ENCODE data around the gene ADGRL1. TPM values are rescaled to one million over a fixed set of nuclear protein-coding genes. Genes with fewer than 3 reads are reported as not detected.

ADGRL1 gene
- total RNA-seq, 1 donor from 2014 or later, result 26.0 TPM

DNA sequence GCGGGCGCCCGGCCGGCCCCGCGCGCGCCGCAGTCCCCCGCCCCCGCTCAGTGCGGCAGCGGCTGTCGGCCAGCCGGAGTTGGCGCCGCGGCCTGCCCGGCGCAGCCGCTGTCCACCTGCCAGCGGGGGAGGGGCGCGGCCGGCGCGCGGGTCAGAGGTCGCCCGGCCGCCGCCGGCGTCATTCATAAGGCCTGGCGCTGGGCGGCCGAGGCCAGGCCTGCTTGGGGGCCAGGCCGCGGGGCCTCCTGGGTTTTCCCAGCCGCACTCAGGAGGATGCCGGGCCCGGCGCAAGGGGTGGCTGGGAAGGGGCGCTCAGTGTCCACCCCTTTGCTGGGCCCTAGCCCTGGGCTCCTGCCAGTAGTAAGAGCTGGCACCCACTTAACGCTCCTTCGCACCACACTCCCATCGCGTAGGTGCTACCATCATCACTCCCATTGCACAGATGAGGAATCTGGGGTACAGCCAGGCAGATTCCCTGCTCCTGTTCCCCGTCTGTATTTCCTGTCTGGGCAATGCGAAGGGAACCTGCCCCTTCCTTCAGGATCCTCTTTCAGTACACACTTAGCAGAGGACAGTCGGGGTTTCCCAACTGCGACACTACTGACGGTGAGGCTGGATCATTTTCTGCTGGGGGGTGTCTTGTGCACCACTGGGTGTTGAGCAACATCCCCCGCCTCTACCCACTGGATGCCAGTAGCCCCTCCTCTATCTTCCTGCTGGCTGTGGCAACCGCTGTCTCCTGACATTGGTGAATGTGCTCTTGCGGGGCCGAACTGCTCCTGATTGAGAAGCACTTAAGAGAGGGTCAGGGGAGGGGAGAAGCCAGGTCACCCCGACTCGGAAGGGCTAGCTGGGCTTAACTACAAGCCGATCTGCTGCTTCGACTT lies 87.6 kb downstream of the ADGRL1 start:
- H3K27me3 ChIP-seq, result no peaks in the 10 kb centered on the region
- peak overlapping the region; percentile 92 to 99 for H3K27ac ChIP-seq
- H3K9me3 ChIP-seq, result no peaks in the 10 kb centered on the region
- TF ChIP-seq, protein P1, sequence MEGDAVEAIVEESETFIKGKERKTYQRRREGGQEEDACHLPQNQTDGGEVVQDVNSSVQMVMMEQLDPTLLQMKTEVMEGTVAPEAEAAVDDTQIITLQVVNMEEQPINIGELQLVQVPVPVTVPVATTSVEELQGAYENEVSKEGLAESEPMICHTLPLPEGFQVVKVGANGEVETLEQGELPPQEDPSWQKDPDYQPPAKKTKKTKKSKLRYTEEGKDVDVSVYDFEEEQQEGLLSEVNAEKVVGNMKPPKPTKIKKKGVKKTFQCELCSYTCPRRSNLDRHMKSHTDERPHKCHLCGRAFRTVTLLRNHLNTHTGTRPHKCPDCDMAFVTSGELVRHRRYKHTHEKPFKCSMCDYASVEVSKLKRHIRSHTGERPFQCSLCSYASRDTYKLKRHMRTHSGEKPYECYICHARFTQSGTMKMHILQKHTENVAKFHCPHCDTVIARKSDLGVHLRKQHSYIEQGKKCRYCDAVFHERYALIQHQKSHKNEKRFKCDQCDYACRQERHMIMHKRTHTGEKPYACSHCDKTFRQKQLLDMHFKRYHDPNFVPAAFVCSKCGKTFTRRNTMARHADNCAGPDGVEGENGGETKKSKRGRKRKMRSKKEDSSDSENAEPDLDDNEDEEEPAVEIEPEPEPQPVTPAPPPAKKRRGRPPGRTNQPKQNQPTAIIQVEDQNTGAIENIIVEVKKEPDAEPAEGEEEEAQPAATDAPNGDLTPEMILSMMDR (IDR thresholded peaks at IDR 0.05), result no peak
- peak; percentile 79 to 94 for DNase-seq (ENCODE audit: low spot score in 2 of 2)
- H3K36me3 ChIP-seq, result no peaks in the 10 kb centered on the region
- peaks cover 19 to 44% of the 10 kb centered on the region in 2 donors for H3K4me1 ChIP-seq
- intact Hi-C loops (cut with DNase I), result loop anchor here (1.0 to 5.0 kb wide), 5 partner anchors 19 to 238 kb away; partner anchors contain the start of genes DCAF15, RFX1 and SAMD1
- H3K4me3 ChIP-seq, result peak overlapping the region; percentile 63 to 66

DNA sequence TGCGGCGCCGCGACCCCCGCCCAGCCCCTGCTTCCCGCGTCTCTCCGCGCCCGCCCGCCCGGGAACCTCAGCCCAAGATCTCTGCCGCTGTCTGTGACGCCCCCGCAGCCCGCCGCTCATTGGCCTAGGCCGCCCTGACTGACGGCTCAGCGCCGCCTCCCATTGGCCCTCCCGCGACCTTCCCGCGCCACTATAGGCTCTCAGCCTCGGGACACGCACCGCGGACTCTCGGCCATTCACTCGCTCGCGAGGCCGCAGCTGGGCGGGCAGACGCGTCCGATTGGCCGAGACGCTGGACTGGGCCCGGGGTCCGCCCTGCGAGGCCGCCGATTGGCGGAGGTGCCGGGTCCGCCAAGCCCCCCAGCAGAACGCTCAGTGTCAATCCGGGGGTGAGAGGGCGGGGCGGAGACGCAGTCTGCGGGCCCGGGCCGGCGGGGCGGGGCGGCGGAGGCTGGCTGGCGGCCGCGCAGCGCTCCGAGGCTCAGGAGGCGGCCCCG lies 88.3 kb downstream of the ADGRL1 start, which contains the start of gene PRKACA:
PRKACA (minus strand) TSS at position 95 of the 497 bp plus-strand sequence. CDS start 215 bp downstream, outside the sequence.
- Histone ChIP-seq H3K27me3 (no peaks in the 10 kb centered on the region), H3K36me3 (no peaks in the 10 kb centered on the region), H3K9me3 (no peaks in the 10 kb centered on the region), H3K4me3 (peak within 1 kb of the TSS; percentile 71 to 96), H3K27ac (peak within 1 kb of the TSS; percentile 92 to 99), H3K4me1 (peaks cover 23 to 51% of the 10 kb centered on the region in 2 donors)
- peak; percentile 97 to 99 for DNase-seq (ENCODE audit: low spot score in 2 of 2)
- TF ChIP-seq, protein P1 (IDR thresholded peaks at IDR 0.05), result no peak
- intact Hi-C loops (cut with DNase I), result loop anchor here (1.0 to 5.0 kb wide), 7 partner anchors 20 to 370 kb away; partner anchors contain the start of genes DCAF15, RFX1 and SAMD1

DNA sequence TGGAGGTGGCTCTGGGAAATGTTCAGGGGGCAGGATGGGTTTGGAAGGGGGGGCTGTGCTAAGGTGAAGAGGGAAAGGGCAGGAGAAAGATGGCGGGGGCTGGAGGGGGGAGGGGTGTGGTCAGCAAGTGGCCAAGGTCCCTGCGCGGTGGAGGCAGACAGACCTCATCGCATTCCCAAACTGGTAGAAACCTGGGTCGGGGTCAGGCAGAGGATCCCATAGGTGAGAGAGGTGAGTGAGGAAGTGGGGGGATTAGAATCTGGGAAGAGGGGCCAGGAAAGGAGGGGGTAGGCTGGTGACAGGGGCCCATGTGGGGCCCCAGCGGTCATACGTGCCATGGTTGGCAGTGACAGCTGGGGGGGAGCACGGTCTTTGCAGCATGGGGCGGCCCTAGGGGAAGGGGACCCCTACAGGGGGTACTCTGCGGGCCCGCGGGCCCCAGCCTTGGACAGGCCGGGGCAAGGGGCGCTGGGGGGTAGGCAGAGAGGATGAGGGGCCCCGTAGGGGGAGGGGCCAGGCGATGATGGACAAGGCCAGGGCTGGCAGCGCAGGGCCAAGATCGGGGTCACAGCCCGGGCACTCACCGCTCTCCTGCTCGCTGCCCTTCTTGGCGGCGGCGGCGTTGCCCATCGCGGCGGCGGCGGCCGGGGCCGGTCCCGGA lies 88.9 kb downstream of the ADGRL1 start:
- Histone ChIP-seq H3K27ac (peak overlapping the region; percentile 84 to 85), H3K4me1 (peaks cover 30 to 58% of the 10 kb centered on the region in 2 donors), H3K36me3 (no peaks in the 10 kb centered on the region), H3K27me3 (no peaks in the 10 kb centered on the region), H3K9me3 (no peaks in the 10 kb centered on the region), H3K4me3 (peak overlapping the region; percentile 71 to 96)
- intact Hi-C loops (cut with DNase I), result loop anchor here (1.0 to 5.0 kb wide), 4 partner anchors 36 to 370 kb away; partner anchors contain the start of genes DCAF15 and RFX1
- no peak for DNase-seq (ENCODE audit: low spot score in 2 of 2)
- TF ChIP-seq, protein P1 (IDR thresholded peaks at IDR 0.05), result no peak

DNA sequence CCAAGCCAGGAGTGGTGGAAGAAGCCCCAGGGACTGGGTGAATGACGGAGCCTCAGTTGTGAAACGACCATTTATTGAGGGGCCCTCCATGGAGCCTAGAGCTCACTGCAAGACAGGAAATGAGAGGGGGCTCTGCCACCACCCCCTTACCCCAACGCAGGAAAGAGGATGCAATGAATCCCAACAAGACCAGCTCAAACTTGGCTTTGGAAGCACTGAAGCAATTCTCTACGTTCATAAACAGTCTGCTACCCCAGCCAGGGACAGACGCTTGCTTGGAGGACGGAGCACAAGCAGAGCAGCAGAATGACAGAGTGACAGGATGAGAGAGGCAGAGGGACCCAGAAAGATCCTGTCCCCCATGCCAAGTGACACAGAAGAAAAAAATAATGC lies 89.4 kb downstream of the ADGRL1 start:
- no peak for DNase-seq (ENCODE audit: low spot score in 2 of 2)
- intact Hi-C loops (cut with DNase I), result loop anchor here (2.0 to 5.0 kb wide), 3 partner anchors 36 to 164 kb away; partner anchors contain the start of genes DCAF15 and RFX1
- Histone ChIP-seq H3K36me3 (no peaks in the 10 kb centered on the region), H3K27me3 (no peaks in the 10 kb centered on the region), H3K4me3 (peak overlapping the region; percentile 71 to 96), H3K27ac (peak overlapping the region; percentile 84 to 85), H3K9me3 (no peaks in the 10 kb centered on the region), H3K4me1 (peaks cover 31 to 63% of the 10 kb centered on the region in 2 donors)
- TF ChIP-seq, protein P1 (IDR thresholded peaks at IDR 0.05), result no peak

DNA sequence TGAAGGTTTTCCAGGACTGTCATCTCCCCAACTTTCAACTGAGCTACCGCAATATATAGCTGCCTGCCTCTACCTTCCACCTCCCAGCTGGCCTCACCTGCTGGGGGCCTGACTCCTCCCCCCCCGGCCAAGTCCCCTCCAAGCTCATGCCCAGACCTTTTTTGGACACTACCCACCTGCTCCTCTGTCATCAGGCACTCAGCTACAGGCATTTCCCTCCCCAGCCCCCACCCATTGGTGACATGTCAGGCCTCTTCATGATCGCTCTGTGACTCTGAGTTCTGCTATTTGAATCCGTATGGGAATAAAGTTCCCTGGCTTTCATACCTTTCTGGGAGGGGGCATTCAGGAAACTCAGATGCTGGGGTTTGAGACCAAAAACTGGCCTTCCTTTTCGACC lies 90.2 kb downstream of the ADGRL1 start:
- H3K27ac ChIP-seq, result peak overlapping the region; percentile 84 to 85
- no peak for DNase-seq (ENCODE audit: low spot score in 2 of 2)
- peak overlapping the region; percentile 13 to 96 for H3K4me3 ChIP-seq

More for the DNA sequence above, 90.2 kb downstream of the ADGRL1 start:
- peaks cover 31 to 67% of the 10 kb centered on the region in 2 donors for H3K4me1 ChIP-seq
- no peaks in the 10 kb centered on the region for H3K27me3 ChIP-seq
- intact Hi-C loops (cut with DNase I), result loop anchor here (2.0 to 5.0 kb wide), 3 partner anchors 35 to 163 kb away; partner anchors contain the start of genes DCAF15 and RFX1
- H3K36me3 ChIP-seq, result no peaks in the 10 kb centered on the region
- H3K9me3 ChIP-seq, result no peaks in the 10 kb centered on the region
- TF ChIP-seq, protein P1 (IDR thresholded peaks at IDR 0.05), result no peak

All from ascending aorta (tissue), 2 donors.